NB4 (cell line): ENCODE data around the gene PTPN20.

Experiments
- MYC ChIP-seq: IDR thresholded peaks from 2 replicates; pipeline ENCODE4 v1.6.1; 2011; ENCODE audit warnings: low read depth, low read length
- POLR2A ChIP-seq: IDR thresholded peaks from 2 replicates; pipeline ENCODE4 v1.6.1; 2011; ENCODE audit warnings: mild to moderate bottlenecking; ENCODE audit not compliant: insufficient read length; ENCODE audit errors: extremely low read depth
- TF ChIP-seq, protein P1 (sequence below): IDR thresholded peaks from one replicate; pipeline ENCODE4 v1.5.1; 2012; ENCODE audit warnings: low read depth, low read length

GRCh38 chr10:46995234-46995633 is 84.0 kb downstream of the PTPN20 start:
- TF ChIP-seq, protein P1, sequence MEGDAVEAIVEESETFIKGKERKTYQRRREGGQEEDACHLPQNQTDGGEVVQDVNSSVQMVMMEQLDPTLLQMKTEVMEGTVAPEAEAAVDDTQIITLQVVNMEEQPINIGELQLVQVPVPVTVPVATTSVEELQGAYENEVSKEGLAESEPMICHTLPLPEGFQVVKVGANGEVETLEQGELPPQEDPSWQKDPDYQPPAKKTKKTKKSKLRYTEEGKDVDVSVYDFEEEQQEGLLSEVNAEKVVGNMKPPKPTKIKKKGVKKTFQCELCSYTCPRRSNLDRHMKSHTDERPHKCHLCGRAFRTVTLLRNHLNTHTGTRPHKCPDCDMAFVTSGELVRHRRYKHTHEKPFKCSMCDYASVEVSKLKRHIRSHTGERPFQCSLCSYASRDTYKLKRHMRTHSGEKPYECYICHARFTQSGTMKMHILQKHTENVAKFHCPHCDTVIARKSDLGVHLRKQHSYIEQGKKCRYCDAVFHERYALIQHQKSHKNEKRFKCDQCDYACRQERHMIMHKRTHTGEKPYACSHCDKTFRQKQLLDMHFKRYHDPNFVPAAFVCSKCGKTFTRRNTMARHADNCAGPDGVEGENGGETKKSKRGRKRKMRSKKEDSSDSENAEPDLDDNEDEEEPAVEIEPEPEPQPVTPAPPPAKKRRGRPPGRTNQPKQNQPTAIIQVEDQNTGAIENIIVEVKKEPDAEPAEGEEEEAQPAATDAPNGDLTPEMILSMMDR: no peak
- TF ChIP-seq POLR2A: no peak
- TF ChIP-seq MYC: no peak
